Measurements from ENCODE around the gene PPP2R3B. TPM values are rescaled to one million over a fixed set of nuclear protein-coding genes. Genes with fewer than 3 reads are reported as not detected.

Gene PPP2R3B
- total and polyA plus RNA-seq, 9 donors = 144 to 285 (median 257) TPM

- Histone ChIP-seq H3K9me3 (replicated peaks; ENCODE audit: control insufficient read depth, low read depth, low read length) (peaks cover 35% of the 10 kb centered on the region), H3K27ac (ENCODE audit: low read length) (no peak overlapping the region), H3K4me3 (ENCODE audit: low read length) (no peak overlapping the region), H3K4me1 (ENCODE audit: control insufficient read depth, insufficient read depth, low read length) (no peaks in the 10 kb centered on the region), H3K27me3 (ENCODE audit: control insufficient read depth, insufficient read depth, low read length) (no peaks in the 10 kb centered on the region), H3K36me3 (ENCODE audit: control insufficient read depth, insufficient read depth, low read length) (peaks cover 37% of the 10 kb centered on the region)
- DNase-seq = no peak
- WGBS (ENCODE audit: insufficient coverage) = 93% methylated on average over 7 of the region's 13 CpGs
Measured at GRCh38 chrX:362351-362750, 24.4 kb downstream of the PPP2R3B start.

GRCh38 chrX:361231-362145, 25.2 kb downstream of the PPP2R3B start:
- Histone ChIP-seq H3K36me3 (ENCODE audit: control insufficient read depth, insufficient read depth, low read length) (peaks cover 37% of the 10 kb centered on the region), H3K4me3 (ENCODE audit: low read length) (no peak overlapping the region), H3K27me3 (ENCODE audit: control insufficient read depth, insufficient read depth, low read length) (no peaks in the 10 kb centered on the region), H3K4me1 (ENCODE audit: control insufficient read depth, insufficient read depth, low read length) (no peaks in the 10 kb centered on the region), H3K27ac (ENCODE audit: low read length) (no peak overlapping the region), H3K9me3 (replicated peaks; ENCODE audit: control insufficient read depth, low read depth, low read length) (peaks cover 35% of the 10 kb centered on the region)
- DNase-seq = no peak
- WGBS (ENCODE audit: insufficient coverage) = 98% methylated on average over 54 of the region's 54 CpGs

GRCh38 chrX:360496-361150, 26.1 kb downstream of the PPP2R3B start:
- Histone ChIP-seq H3K4me1 (ENCODE audit: control insufficient read depth, insufficient read depth, low read length) (no peaks in the 10 kb centered on the region), H3K27me3 (ENCODE audit: control insufficient read depth, insufficient read depth, low read length) (no peaks in the 10 kb centered on the region), H3K36me3 (ENCODE audit: control insufficient read depth, insufficient read depth, low read length) (peaks cover 37% of the 10 kb centered on the region), H3K27ac (ENCODE audit: low read length) (no peak overlapping the region), H3K4me3 (ENCODE audit: low read length) (no peak overlapping the region), H3K9me3 (replicated peaks; ENCODE audit: control insufficient read depth, low read depth, low read length) (peaks cover 35% of the 10 kb centered on the region)
- 83% methylated on average over 20 of the region's 26 CpGs for WGBS (ENCODE audit: insufficient coverage)
- no peak for DNase-seq

- H3K36me3 ChIP-seq (ENCODE audit: control insufficient read depth, insufficient read depth, low read length) = peaks cover 36% of the 10 kb centered on the region
- DNase-seq = no peak
- no peak overlapping the region for H3K4me3 ChIP-seq (ENCODE audit: low read length)
- 91% methylated on average over 41 of the region's 49 CpGs for WGBS (ENCODE audit: insufficient coverage)
- H3K27ac ChIP-seq (ENCODE audit: low read length) = no peak overlapping the region
- no peaks in the 10 kb centered on the region for H3K27me3 ChIP-seq (ENCODE audit: control insufficient read depth, insufficient read depth, low read length)
- H3K4me1 ChIP-seq (ENCODE audit: control insufficient read depth, insufficient read depth, low read length) = no peaks in the 10 kb centered on the region
- H3K9me3 ChIP-seq (replicated peaks; ENCODE audit: control insufficient read depth, low read depth, low read length) = peaks cover 30% of the 10 kb centered on the region
Measured at GRCh38 chrX:358651-359143, 28.0 kb downstream of the PPP2R3B start.

- WGBS (ENCODE audit: insufficient coverage) = 80% methylated on average over 47 of the region's 48 CpGs
- peaks cover 35% of the 10 kb centered on the region for H3K36me3 ChIP-seq (ENCODE audit: control insufficient read depth, insufficient read depth, low read length)
- no peak overlapping the region for H3K4me3 ChIP-seq (ENCODE audit: low read length)
- DNase-seq = no peak
- no peaks in the 10 kb centered on the region for H3K27me3 ChIP-seq (ENCODE audit: control insufficient read depth, insufficient read depth, low read length)
- no peak overlapping the region for H3K27ac ChIP-seq (ENCODE audit: low read length)
- H3K9me3 ChIP-seq (replicated peaks; ENCODE audit: control insufficient read depth, low read depth, low read length) = peaks cover 24% of the 10 kb centered on the region
- H3K4me1 ChIP-seq (ENCODE audit: control insufficient read depth, insufficient read depth, low read length) = no peaks in the 10 kb centered on the region
Measured at GRCh38 chrX:357693-358471, 28.8 kb downstream of the PPP2R3B start.

- Histone ChIP-seq H3K36me3 (ENCODE audit: control insufficient read depth, insufficient read depth, low read length) (peaks cover 39% of the 10 kb centered on the region), H3K27me3 (ENCODE audit: control insufficient read depth, insufficient read depth, low read length) (no peaks in the 10 kb centered on the region), H3K27ac (ENCODE audit: low read length) (no peak overlapping the region), H3K4me1 (ENCODE audit: control insufficient read depth, insufficient read depth, low read length) (no peaks in the 10 kb centered on the region), H3K4me3 (ENCODE audit: low read length) (no peak overlapping the region), H3K9me3 (replicated peaks; ENCODE audit: control insufficient read depth, low read depth, low read length) (peaks cover 17% of the 10 kb centered on the region)
- DNase-seq = no peak
- WGBS (ENCODE audit: insufficient coverage) = 40% methylated on average over 10 of the region's 14 CpGs
Measured at GRCh38 chrX:357035-357692, 29.5 kb downstream of the PPP2R3B start.

- no peaks in the 10 kb centered on the region for H3K27me3 ChIP-seq (ENCODE audit: control insufficient read depth, insufficient read depth, low read length)
- 41% methylated on average over 13 of the region's 17 CpGs for WGBS (ENCODE audit: insufficient coverage)
- H3K9me3 ChIP-seq (replicated peaks; ENCODE audit: control insufficient read depth, low read depth, low read length) = peaks cover 12% of the 10 kb centered on the region
- peaks cover 39% of the 10 kb centered on the region for H3K36me3 ChIP-seq (ENCODE audit: control insufficient read depth, insufficient read depth, low read length)
- no peak for DNase-seq
- H3K27ac ChIP-seq (ENCODE audit: low read length) = no peak overlapping the region
- no peaks in the 10 kb centered on the region for H3K4me1 ChIP-seq (ENCODE audit: control insufficient read depth, insufficient read depth, low read length)
- no peak overlapping the region for H3K4me3 ChIP-seq (ENCODE audit: low read length)
Measured at GRCh38 chrX:356385-357034, 30.2 kb downstream of the PPP2R3B start.

- Histone ChIP-seq H3K4me3 (ENCODE audit: low read length) (no peak overlapping the region), H3K9me3 (replicated peaks; ENCODE audit: control insufficient read depth, low read depth, low read length) (peaks cover 3% of the 10 kb centered on the region), H3K4me1 (ENCODE audit: control insufficient read depth, insufficient read depth, low read length) (no peaks in the 10 kb centered on the region), H3K27ac (ENCODE audit: low read length) (no peak overlapping the region), H3K36me3 (ENCODE audit: control insufficient read depth, insufficient read depth, low read length) (peaks cover 29% of the 10 kb centered on the region), H3K27me3 (ENCODE audit: control insufficient read depth, insufficient read depth, low read length) (no peaks in the 10 kb centered on the region)
- no peak for DNase-seq
- 84% methylated on average over 22 of the region's 35 CpGs for WGBS (ENCODE audit: insufficient coverage)
Measured at GRCh38 chrX:355329-356050, 31.2 kb downstream of the PPP2R3B start.

All from muscle of leg (tissue), 11 donors.